ENCODE measurements around the gene LRIG3.
"Not testable (repeated sequence)": the region's sequence is repeated elsewhere in the genome, so short reads cannot be mapped to it uniquely, and the experiment has no call there.

Gene LRIG3

DNA sequence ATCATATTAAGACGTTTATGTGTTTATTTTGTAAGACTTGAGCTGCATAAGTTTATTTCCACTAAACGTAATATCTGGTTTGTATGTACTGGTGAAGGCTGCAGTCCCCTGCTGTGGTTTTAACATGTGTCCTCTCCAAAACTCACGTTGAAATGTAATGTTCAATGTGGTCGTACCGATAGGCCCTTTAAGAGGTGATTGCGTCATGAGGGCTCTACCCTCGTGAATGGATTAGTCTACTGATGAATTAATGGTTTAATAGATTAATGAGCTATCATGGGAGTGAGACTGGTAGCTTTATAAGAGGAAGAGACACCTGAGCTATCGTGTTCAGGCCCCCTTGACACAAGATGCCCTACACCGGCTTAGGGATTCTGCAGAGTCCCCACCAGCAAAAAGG, 14.9 kb downstream of the LRIG3 start:
- no peak for DNase-seq

DNA sequence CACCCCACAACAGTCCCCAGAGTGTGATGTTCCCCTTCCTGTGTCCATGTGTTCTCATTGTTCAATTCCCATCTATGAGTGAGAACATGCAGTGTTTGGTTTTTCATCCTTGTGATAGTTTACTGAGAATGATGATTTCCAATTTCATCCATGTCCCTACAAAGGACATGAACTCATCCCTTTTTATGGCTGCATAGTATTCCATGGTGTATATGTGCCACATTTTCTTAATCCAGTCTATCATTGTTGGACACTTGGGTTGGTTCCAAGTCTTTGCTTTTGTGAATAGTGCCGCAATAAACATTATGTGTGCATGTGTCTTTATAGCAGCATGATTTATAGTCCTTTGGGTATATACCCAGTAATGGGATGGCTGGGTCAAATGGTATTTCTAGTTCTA, 17.6 kb downstream of the LRIG3 start:
- DNase-seq: not testable (repeated sequence)

DNA sequence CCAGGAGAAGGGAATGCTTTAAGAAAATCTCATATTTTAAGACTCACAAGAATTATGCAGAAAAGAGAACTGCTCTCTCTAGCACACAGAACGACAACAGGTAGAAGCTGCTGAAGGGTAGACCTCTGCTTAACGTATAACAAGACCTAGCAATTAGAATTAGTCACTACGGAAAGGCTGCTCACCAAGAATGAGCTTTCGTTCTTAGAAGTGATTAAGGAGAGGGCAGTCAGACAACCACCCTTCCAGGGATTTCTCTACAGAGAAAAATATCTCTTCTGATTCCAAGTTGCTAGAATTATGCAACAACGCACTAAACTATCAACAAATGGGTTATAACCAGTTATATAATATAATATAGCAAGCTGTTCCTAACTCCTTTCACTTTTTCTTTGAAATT, 18.6 kb downstream of the LRIG3 start:
- no peak for DNase-seq

DNA sequence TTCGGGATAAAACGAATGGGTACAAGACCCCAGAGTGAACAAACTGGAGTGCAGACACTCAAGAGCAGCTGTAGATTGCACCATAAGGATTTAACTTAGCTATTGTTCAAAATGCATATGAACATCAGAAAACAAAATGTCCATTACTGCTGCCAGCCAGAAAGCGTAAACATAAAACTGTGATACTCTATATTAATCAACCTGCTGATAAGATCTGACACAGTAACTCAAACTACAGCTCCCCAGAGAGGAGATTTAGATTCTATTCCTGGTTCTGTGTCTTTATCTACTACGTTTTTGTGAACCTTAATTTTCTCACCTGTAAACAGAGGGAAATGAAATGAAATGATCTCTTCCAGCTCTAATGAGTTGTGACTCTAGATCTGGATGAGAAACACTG, 22.3 kb downstream of the LRIG3 start:
- no peak for DNase-seq

DNA sequence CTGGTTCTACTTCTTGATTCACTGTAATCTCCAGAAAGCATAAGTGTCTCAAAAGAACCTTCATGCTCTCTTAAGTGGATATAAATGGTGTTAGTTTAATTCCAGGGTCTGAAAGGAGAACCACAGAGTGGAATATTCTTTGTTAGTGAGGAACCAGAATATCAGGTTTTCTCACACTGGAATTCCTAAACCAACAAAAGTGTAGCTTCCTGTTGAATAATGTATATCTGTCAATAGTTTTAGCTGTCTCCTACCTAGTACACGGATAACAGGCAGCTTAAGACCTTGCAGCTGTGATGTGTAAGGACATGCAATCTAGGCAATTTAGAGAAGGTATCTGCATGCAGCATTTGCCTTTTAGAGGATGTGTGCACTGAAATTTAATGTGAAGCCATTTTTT, 24.0 kb downstream of the LRIG3 start:
- DNase-seq: no peak

DNA sequence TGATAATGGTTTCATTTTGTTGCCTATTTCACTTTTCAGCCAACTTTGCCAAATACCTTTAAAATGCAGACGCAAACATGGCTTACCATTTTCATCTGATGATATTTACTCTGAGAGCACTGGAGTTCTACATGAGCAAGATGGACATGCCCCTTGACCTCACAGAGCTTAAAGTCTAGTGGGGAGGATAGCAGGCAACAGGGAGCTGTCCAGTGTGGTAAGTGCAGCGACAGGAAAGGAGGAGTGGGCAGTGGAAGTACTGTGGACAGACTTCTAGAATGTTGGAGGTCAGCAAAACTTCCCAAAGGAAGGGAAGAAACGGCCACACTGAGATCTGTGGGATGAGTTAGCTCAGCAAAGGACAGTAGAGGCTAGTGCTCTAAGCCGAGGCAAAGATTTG, 25.3 kb downstream of the LRIG3 start:
- DNase-seq: no peak

DNA sequence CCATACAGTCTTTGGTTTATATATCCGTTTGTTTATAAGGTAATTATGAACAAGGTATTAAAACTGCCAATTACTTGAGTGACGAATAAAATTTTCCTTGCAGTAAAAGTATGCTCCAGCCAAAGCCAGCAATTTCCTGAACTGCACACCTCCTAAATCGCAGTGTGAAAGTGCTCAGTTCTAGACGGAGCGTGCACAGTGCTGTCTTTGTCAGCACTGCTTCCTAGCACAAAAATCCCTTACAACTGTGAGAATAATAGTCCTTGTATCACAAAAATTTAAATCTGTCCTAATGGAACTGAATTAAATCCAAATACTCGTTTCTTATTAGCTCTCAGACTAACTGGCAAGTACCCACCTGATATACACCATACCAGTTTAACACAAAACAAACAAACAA, 26.3 kb downstream of the LRIG3 start:
- DNase-seq: peak; percentile 61

DNA sequence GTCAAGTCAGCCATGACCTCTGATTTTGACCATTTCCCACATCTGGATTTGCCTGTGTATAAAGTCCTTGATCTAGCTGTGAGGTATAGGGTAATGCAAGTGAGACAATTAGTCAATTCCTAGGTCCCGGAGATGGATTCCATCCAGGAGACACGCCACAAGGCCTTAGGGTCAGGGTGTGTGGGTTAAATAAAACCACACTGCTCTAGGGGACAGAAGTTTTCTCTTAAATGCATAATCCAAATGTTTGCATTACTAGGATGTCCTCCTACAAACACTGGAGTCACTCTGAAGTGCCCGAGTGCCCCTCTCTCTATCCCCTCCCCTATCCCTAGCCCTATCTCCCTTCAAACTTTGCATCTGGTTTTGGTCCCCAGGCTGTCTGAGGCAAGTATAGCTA, 26.8 kb downstream of the LRIG3 start:
- DNase-seq: no peak

DNA sequence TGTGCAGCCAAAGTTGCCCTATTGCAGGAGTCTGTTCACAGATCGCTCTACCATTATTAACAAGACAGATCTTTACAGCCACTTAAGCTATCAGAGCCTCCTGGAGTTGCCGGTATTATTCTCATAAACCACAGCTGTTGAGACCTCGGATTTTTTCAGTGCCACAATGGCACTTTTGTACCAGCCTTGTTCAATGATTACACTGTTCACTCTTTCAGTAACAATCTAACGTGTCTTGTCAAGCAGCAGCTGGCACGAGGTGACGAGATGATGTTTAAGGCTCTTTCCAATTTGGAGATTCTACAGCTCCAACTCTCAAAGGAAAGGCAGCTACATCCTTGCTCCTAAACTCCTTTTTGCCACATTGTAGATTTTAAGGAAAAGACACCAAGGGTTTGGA, 30.7 kb downstream of the LRIG3 start:
- DNase-seq: peak; percentile 60

DNA sequence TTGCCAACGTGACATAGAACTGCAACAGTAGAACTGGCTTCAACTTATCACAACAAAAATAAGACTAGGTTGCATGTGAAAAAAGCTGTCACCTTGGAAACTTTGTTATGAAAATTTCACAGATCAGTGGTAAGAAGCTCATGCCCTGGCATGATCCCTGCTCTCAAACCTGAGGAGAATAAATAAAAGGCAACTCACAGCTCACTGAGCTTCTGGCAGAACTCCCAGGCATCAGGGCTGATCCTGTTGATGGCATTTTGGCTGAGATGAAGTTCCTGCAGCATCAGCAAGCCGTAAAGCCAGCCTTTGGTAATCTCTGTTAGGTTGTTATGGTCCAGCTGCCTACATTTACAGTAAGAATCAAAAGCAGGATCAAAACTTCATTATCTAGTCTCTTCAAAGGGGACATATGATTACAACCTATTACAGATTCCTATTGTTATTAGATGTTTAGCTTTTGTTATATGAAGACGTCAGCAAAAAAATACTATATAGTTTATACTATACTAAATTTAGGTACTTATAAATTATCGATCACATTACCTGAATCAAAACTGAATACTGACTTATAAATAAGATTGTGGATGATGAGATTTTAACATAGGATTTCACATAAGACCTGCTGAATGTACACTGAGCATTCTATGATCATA, 32.0 kb downstream of the LRIG3 start:
- peak; percentile 75 for DNase-seq

DNA sequence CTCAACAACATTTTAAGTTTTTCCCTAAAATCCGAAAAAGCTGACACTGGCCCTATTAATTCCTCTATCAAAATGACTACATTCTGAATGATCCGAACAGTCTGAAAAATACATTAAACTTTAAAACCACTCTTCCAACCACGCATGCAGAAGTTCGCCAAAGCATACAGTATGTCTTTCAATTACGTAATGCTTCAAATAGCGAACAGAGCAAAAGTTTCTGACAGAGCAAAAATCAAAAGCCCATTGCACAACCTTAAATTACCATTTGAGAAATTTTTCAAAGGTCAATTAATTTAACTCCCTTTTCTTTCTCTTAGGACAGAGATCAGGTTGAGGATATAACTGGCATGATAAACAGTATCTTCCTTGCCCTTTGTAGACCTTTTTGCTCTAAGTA, 33.2 kb downstream of the LRIG3 start:
- DNase-seq: no peak

DNA sequence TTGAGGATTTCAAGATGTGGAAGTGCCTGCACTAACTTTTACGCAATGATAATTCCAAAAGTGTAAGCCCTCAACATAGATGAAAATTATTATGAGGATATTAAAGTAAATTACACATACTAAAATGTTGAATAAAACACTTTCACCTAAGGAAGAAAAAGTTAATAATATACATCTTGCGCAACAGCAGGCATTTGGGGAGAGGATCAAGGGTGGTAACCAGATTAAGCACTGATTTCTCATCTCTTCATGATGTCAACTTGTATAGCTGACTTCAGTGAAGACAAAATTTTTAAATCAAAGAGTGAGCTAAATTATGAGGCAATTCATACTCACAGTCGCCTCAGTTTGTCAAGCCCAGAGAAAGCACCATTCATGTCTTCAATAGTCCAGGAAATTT, 33.8 kb downstream of the LRIG3 start:
- DNase-seq: no peak

DNA sequence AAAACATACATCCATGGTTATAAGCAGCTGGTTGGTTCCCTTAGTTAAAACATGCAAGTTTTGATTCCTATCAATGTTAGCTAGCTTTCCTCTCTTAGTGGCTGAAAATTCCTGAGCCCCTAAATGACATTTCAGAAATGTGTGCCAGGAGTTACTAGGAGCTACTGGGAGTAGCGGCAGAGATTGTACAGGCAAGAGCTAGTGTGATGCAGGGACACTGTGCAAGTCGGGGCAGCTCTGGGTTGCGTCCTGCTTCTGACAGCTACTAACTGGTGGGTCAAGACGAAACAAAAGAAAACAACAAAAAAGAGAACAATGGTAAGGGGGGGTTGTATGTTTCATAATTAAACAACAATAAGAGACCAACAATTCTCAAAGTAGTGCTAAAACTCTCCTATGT, 35.4 kb downstream of the LRIG3 start:
- DNase-seq: no peak

DNA sequence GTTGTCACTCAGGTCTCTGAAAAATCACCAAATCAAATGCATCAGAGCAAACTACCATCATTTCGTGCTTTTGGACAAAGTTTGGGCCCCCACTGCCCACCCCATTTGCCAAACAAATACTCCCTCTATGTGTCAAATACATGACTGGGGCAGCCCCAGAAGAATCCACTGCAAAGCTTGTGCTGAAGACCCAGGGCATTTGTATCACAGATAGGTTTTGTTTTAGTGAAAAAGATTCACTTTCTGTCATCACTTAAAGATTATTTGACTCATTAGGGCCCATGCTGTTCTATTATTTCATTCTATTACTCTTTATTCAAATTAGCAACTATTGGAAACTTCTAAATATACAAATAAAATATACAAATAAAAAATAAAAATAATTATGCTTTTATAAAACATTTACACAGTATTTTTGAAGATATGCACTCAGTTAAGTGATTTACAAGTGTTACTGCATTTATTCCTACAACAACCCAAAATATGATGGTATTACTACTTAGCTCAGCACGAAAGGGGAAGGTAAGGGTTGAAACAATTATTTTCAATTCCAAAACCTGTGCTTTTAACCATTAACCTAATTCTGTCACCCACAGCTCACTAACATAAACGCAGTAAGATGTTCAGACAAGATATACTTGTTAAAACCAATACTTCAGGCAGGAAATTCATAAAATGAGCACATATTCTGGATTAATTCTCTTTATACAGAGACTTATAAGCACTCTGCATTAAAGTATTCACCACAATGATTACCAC, 36.5 kb downstream of the LRIG3 start:
- no peak for DNase-seq

DNA sequence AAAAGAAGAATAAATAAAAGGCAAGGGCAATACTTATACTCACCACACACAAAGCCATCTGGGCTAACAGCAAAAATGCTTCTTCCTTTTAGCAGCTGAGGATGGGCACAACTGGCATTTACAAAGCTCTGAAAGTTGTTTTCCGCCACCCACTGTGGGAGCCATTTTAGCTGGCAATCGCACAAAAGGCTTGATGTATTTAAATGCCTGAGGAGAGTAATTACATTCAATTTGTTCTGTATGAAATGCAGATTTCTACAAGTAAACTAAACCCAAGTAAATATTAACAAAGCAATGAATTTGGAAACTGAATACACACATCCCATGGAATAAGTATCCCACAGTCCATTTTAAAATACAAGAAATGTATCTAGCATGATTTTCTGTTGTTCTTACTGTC, 37.5 kb downstream of the LRIG3 start:
- no peak for DNase-seq

DNA sequence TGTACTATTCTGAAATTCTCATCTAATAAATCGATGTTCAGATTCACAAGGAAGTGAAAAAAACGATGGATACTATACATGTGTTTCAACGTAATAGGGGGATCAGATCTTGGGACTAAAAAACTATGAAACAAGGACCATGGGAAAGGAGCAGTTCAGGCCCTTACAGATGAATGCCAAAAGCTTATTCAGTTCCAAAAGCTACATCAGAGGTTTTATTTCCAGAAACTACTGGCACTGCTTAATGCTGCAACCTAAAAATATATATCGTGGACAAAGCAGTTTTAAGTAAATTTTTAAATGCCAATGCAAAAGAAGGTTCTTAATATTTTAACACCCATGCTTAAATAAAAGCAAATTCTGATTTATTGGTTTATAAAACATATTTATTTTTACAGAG, 38.5 kb downstream of the LRIG3 start:
- DNase-seq: no peak

DNA sequence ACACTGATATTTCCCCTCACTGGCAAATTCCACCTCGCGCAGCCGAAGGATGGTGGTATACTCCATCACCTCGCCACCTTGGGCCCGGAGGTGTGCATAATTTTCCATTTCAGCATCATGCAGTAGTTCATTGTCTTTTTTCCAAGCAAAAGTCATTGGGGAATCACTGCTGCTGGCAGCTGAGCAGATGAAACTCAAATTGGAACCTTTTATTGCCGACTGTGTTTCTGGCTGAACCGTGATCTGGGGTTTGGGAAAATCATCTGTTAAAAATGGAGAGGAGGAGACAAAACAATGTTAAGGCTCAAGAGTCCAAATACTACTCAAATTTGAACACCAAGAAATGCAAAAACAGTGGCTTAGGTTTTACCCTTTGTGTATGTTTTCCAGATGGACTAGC, 39.7 kb downstream of the LRIG3 start:
- DNase-seq: no peak

DNA sequence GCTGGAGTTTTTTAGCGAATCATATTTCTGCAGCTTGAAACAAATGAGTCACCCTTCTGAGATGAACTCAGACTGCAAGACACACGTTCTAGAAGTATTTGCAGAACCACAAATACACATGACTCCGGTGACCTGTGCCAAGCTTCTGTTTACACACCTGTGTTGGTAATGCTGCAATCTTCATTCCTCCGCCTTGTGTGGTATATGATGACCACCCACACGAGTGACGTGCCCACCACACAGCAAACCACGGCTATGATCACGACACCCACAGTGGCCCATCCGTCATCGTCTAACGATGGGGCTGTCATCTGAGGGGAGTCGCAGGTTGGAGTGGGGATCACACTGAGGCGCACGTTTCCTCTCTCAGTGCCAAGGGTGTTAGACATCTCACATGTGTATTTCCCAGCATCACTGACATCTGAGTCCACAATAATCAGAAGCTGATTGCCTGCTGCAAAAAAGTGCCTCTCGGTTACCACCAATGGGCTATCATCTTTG, 43.0 kb downstream of the LRIG3 start:
- DNase-seq: no peak

DNA sequence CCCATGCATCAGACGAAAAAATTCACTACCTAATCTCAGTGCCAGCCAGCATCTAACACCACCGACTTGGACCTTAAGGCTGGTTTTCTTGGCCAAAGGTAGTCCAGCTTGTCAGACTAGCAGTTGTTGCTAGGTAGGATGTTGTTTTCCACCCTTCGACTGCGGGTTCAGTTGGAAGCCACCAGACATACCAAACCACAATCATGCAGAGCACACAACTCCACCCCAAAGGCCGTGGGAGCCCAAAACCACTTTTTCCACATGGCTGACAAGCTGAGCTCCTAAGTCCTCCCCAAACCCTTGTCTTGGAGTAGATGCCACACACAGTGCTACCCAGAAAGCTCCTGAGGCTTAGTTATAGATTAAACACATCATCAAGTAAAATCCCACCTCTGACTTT, 46.8 kb downstream of the LRIG3 start:
- no peak for DNase-seq

DNA sequence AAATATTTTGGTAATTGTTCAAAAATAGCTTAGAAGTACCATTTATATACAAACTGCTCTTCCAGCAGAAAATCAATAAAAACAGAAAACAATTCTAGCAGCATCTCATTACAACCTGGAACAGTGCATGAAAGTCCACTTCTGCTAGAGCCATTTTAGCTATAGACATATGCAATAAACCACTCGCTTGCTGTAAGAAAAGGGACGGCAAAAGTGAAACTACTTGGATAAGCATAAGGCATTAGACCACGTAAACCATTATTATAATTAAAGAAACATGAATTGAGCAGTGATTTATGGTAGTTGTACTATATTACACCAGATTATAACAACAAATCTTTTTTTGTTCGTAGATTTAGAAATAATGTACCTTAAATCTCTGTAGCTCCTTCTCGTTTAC, 48.7 kb downstream of the LRIG3 start:
- DNase-seq: no peak

DNA sequence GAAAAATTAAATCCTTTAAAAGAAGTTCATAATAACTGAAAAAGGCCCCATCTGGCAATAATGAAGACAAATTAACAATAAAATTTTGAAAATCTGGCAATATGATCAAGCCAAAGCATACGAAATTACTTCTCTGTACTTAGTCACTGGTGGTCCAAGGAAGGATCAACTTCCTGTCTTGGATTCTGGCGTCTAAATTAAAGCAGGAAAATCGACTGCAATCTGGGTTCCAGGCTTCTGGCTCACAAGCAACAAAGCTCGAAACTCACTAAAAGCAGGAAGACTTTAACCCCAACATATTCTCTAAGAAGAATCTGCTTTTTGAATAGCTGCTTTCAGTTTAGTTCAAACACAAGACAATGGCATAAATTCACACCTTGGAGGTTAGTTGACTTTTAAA, 49.7 kb downstream of the LRIG3 start:
- DNase-seq: no peak

DNA sequence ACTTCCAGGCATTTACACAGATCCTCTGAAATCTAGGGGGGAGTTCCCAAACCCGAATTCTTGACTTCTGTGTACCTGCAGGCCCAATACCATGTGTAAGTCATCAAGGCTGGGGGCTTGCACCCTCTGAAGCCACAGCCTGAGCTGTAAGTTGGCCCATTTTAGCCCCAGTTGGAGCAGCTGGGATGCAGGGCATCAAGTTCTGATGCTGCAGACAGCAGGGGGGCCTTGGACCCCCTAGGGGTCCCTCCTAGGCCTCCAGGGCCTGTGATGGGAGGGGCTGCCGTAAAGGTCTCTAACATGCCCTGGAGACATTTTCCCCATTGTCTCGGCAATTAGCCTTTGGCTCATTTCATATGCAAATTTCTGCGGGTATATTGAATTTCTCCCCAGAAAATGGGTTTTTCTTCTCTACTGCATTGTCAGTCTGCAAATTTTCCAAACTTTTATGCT, 59.5 kb downstream of the LRIG3 start:
- no peak for DNase-seq

DNA sequence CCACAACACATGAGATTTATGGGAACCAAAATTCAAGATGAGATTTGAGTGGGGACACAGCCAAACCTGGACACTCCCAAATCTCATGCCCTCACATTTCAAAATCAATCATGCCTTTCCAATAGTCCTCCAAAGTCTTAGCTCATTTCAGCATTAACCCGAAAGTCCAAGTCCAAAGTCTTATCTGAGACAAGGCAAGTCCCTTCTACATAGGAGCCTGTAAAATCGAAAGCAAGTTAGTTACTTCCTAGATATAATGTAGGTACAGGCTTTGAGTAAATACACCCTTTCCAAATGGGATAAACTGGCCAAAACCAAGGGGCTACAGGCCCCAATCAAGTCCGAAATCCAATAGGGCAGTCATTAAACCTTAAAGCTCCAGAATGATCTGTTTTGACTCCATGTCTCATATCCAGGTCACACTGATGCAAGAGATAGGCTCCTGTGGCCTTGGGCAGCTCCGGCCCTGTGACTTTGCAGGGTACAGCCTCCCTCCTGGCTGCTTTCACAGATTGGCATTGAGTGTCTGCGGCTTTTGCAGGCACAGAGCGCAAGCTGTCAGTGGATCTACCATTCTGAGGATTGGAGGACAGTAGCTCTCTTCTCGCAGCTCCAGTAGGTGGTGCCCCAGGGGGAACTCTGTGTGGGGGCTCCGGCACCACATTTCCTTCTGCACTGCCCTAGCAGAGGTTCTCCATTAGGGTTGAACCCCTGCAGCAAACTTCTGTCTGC, 60.1 kb downstream of the LRIG3 start:
- DNase-seq: no peak

DNA sequence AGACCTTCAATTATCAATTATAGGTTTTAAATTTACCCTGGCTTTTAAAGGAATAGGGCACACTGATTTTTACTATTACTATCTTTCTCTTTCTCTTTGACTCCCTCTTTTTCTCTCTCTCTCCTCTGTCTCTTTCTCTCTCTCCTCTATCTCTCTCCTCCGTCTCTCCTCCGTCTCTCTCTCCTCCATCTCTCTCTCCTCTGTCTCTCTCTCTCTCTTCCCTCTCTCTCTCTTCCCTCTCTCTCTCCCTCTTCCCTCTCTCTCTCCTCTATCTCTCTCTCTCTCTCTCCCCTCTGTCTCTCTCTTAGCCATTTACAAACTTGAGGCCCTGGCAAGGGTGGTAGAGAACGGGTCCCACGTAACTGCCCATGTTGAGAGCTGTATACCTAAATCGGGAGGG, 62.3 kb downstream of the LRIG3 start:
- no peak for DNase-seq
